GM12801 (cell line): ENCODE data around the gene GIGYF2.

Experiments used
- CTCF ChIP-seq: IDR thresholded peaks from one replicate; pipeline ENCODE4 v1.5.1; 2011; ENCODE audit warnings: control low read depth; ENCODE audit not compliant: insufficient read length; ENCODE audit errors: extremely low read depth

The GIGYF2 gene

GRCh38 chr2:232680006-232680405, 17.1 kb upstream of the GIGYF2 start:
- no peak for TF ChIP-seq CTCF

- no peak for TF ChIP-seq CTCF
Observed at GRCh38 chr2:232681527-232681926, 15.6 kb upstream of the GIGYF2 start.

GRCh38 chr2:232683368-232683767, 13.8 kb upstream of the GIGYF2 start:
- no peak for TF ChIP-seq CTCF

GRCh38 chr2:232687382-232688160, 9.6 kb upstream of the GIGYF2 start:
- no peak for TF ChIP-seq CTCF

GRCh38 chr2:232688201-232688600, 8.9 kb upstream of the GIGYF2 start:
- no peak for TF ChIP-seq CTCF

GRCh38 chr2:232689152-232689910, 7.8 kb upstream of the GIGYF2 start:
- no peak for TF ChIP-seq CTCF

GRCh38 chr2:232693344-232693743, 3.8 kb upstream of the GIGYF2 start:
- no peak for TF ChIP-seq CTCF
